Measurements from ENCODE around the gene CDH15. TPM values are rescaled to one million over a fixed set of nuclear protein-coding genes. Genes with fewer than 3 reads are reported as not detected.

The CDH15 gene
- total RNA-seq, 3 donors from 2014 or later (not counting 1 experiment from before 2014, with no cell fraction given), result 0.20 TPM; not detected in 2

- no peaks in the 10 kb centered on the region for H3K36me3 Mint-ChIP-seq
- no peaks in the 10 kb centered on the region for H3K4me1 ChIP-seq (ENCODE audit: control insufficient read depth, insufficient read depth, low read length)
- H3K27ac ChIP-seq (ENCODE audit: low read length), result no peak overlapping the region
- no peaks in the 10 kb centered on the region for H3K4me1 Mint-ChIP-seq
- DNase-seq (no peak), ATAC-seq (no peak)
- H3K9me3 ChIP-seq (ENCODE audit: control insufficient read depth, insufficient read depth, low read length), result no peaks in the 10 kb centered on the region
- H3K27me3 Mint-ChIP-seq (ENCODE audit: low read depth in 2 of 2), result no peaks in the 10 kb centered on the region
- no peak overlapping the region for H3K4me3 ChIP-seq (ENCODE audit: low read length)
- TF ChIP-seq CTCF (IDR thresholded peaks at IDR 0.05), result no peak
- intact Hi-C loops (cut with micrococcal nuclease), result no loop called here
- no peak overlapping the region for H3K4me3 Mint-ChIP-seq
- H3K27ac Mint-ChIP-seq, result no peak overlapping the region
- no peaks in the 10 kb centered on the region for H3K27me3 ChIP-seq (ENCODE audit: control insufficient read depth, insufficient read depth, low read length)
- peaks cover 19% of the 10 kb centered on the region for H3K36me3 ChIP-seq (ENCODE audit: control insufficient read depth, insufficient read depth, low read length)
- H3K9me3 Mint-ChIP-seq, result no peaks in the 10 kb centered on the region
- 98% methylated on average over 13 of the region's 13 CpGs for WGBS (ENCODE audit: insufficient coverage)
Observed at GRCh38 chr16:89141884-89142267, 29.7 kb upstream of the CDH15 start.

DNA sequence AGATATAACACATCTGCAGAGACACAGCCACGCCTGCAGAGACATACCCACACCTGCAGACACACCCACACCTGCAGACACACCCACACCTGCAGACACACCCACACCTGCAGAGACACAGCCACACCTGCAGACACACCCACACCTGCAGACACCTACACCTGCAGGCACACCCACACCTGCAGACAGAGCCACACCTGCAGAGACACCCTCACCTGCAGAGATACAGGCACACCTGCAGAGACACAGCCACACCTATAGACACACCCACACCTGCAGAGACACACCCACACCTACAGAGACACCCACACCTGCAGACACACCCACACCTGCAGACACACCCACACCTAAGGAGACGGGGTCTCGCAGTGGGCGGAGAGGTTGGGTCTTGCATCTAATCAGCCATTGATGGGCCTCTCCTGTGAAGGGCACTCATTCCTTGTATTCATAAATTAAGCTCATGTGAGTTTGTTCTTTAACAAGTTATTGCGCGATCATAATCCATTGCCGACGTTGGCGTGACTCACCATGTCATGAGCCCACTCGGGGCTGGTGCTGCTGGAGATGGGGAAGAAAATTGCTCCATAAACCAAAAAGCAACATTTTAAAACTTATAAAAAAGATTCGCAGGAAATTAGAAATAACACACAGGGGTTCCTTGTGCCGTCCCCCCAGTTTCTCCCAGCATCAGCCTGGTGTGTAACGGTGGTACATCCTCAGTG lies 28.9 kb upstream of the CDH15 start:
- peaks cover 17% of the 10 kb centered on the region for H3K36me3 ChIP-seq (ENCODE audit: control insufficient read depth, insufficient read depth, low read length)
- no peaks in the 10 kb centered on the region for H3K9me3 Mint-ChIP-seq
- H3K9me3 ChIP-seq (ENCODE audit: control insufficient read depth, insufficient read depth, low read length), result no peaks in the 10 kb centered on the region
- no peaks in the 10 kb centered on the region for H3K4me1 Mint-ChIP-seq
- no peaks in the 10 kb centered on the region for H3K4me1 ChIP-seq (ENCODE audit: control insufficient read depth, insufficient read depth, low read length)
- no peak overlapping the region for H3K27ac ChIP-seq (ENCODE audit: low read length)
- no peak for TF ChIP-seq CTCF (IDR thresholded peaks at IDR 0.05)
- no peaks in the 10 kb centered on the region for H3K27me3 Mint-ChIP-seq (ENCODE audit: low read depth in 2 of 2)
- no peaks in the 10 kb centered on the region for H3K36me3 Mint-ChIP-seq
- intact Hi-C loops (cut with micrococcal nuclease), result no loop called here
- no peak overlapping the region for H3K27ac Mint-ChIP-seq
- no peak overlapping the region for H3K4me3 ChIP-seq (ENCODE audit: low read length)
- no peak overlapping the region for H3K4me3 Mint-ChIP-seq
- H3K27me3 ChIP-seq (ENCODE audit: control insufficient read depth, insufficient read depth, low read length), result no peaks in the 10 kb centered on the region
- ATAC-seq, result no peak
- WGBS (ENCODE audit: insufficient coverage), result 95% methylated on average over 13 of the region's 13 CpGs
- DNase-seq, result no peak

GRCh38 chr16:89143201-89143741 lies 28.3 kb upstream of the CDH15 start:
- ATAC-seq, result no peak
- H3K27ac Mint-ChIP-seq, result no peak overlapping the region
- no peak for DNase-seq

More at GRCh38 chr16:89143201-89143741, 28.3 kb upstream of the CDH15 start:
- no peaks in the 10 kb centered on the region for H3K27me3 Mint-ChIP-seq (ENCODE audit: low read depth in 2 of 2)
- WGBS (ENCODE audit: insufficient coverage), result 96% methylated on average over 17 of the region's 17 CpGs
- H3K36me3 Mint-ChIP-seq, result no peaks in the 10 kb centered on the region
- Histone ChIP-seq H3K36me3 (ENCODE audit: control insufficient read depth, insufficient read depth, low read length) (peaks cover 17% of the 10 kb centered on the region), H3K9me3 (ENCODE audit: control insufficient read depth, insufficient read depth, low read length) (no peaks in the 10 kb centered on the region), H3K27me3 (ENCODE audit: control insufficient read depth, insufficient read depth, low read length) (no peaks in the 10 kb centered on the region), H3K27ac (ENCODE audit: low read length) (no peak overlapping the region), H3K4me1 (ENCODE audit: control insufficient read depth, insufficient read depth, low read length) (no peaks in the 10 kb centered on the region), H3K4me3 (ENCODE audit: low read length) (no peak overlapping the region)
- H3K9me3 Mint-ChIP-seq, result no peaks in the 10 kb centered on the region
- TF ChIP-seq CTCF (IDR thresholded peaks at IDR 0.05), result no peak
- H3K4me1 Mint-ChIP-seq, result no peaks in the 10 kb centered on the region
- intact Hi-C loops (cut with micrococcal nuclease), result no loop called here
- no peak overlapping the region for H3K4me3 Mint-ChIP-seq
